Activated T-helper 1 cell treated with anti-CD3 and anti-CD28 coated beads, Interleukin-12 subunit alpha, Interleukin-12 subunit beta, Interleukin-2, Interleukin-4 antibody, amounts not matched to agents 30 ng/mL and 10 ng/mL and 1 ng/mL, durations not matched to agents 14 hours and 24 hours and 36 hours (primary cell): ENCODE results near the gene PATJ. TPM values are rescaled to one million over a fixed set of nuclear protein-coding genes. Genes with fewer than 3 reads are reported as not detected.
"Not testable (repeated sequence)": the region's sequence is repeated elsewhere in the genome, so short reads cannot be mapped to it uniquely, and the experiment has no call there.

ENCODE experiments used
- DNase-seq: peaks from one replicate; pipeline ENCODE4 v3.0.0; 2021; ENCODE audit warnings: low spot score
- H3K27ac Mint-ChIP-seq: one replicate; pipeline ENCODE4 v1.8.0; 2021; ENCODE audit warnings: mild to moderate bottlenecking, mixed read lengths
- H3K27me3 Mint-ChIP-seq: one replicate; pipeline ENCODE4 v1.8.0; 2022; ENCODE audit warnings: mild to moderate bottlenecking, moderate library complexity, mixed read lengths; ENCODE audit not compliant: insufficient read depth
- H3K36me3 Mint-ChIP-seq: one replicate; pipeline ENCODE4 v1.8.0; 2021; ENCODE audit warnings: low read depth, mixed read lengths
- H3K4me1 Mint-ChIP-seq: one replicate; pipeline ENCODE4 v1.8.0; 2021; ENCODE audit warnings: low read depth, mixed read lengths
- H3K4me3 Mint-ChIP-seq: one replicate; pipeline ENCODE4 v1.8.0; 2021; ENCODE audit warnings: mild to moderate bottlenecking, moderate library complexity, mixed read lengths
- H3K9me3 Mint-ChIP-seq: one replicate; pipeline ENCODE4 v1.8.0; 2021; ENCODE audit warnings: mixed read lengths
- intact Hi-C: fragments of 100-400 bp; cut with micrococcal nuclease; formaldehyde crosslinking; loops from one replicate; pipeline ENCODE4 v1.15.1; 2024
- total RNA-seq: library from RNA; stranded (reverse); gene quantifications from 2 replicates; pipeline ENCODE4 v1.2.3, GENCODE V29; 2022

PATJ gene
- 5.1 and 7.3 TPM in 2 replicates for total RNA-seq

- DNase-seq, result peak; percentile 59
- no peaks in the 10 kb centered on the region for H3K9me3 Mint-ChIP-seq
- intact Hi-C loops, result loop anchor here (1.0 to 2.0 kb wide), 3 partner anchors 17 to 665 kb away; partner anchors contain the start of gene TM2D1
- H3K36me3 Mint-ChIP-seq, result peaks cover 6% of the 10 kb centered on the region
- H3K27me3 Mint-ChIP-seq, result no peaks in the 10 kb centered on the region
- H3K27ac Mint-ChIP-seq, result peak within 1 kb of the TSS; percentile 88
- H3K4me1 Mint-ChIP-seq, result peaks cover 22% of the 10 kb centered on the region
- H3K4me3 Mint-ChIP-seq, result peak within 1 kb of the TSS; percentile 92
These were observed at the start of gene PATJ for GRCh38 chr1:61741711-61742619. Gene PATJ, plus strand, starts transcription at chr1:61742480. Its CDS starts 20,413 bp downstream, at chr1:61762893.

GRCh38 chr1:61699911-61700851 lies 42.1 kb upstream of the PATJ start:
- intact Hi-C loops, result no loop called here
- Mint-ChIP-seq H3K27me3 (no peaks in the 10 kb centered on the region), H3K9me3 (no peaks in the 10 kb centered on the region), H3K4me3 (no peak overlapping the region), H3K4me1 (no peaks in the 10 kb centered on the region), H3K27ac (peak overlapping the region; percentile 3), H3K36me3 (peaks cover 39% of the 10 kb centered on the region)
- DNase-seq, result no peak

- intact Hi-C loops, result no loop called here
- Mint-ChIP-seq H3K36me3 (peaks cover 14% of the 10 kb centered on the region), H3K27ac (no peak overlapping the region), H3K27me3 (no peaks in the 10 kb centered on the region), H3K4me1 (no peaks in the 10 kb centered on the region), H3K4me3 (no peak overlapping the region), H3K9me3 (no peaks in the 10 kb centered on the region)
- DNase-seq, result no peak
These were observed 33.0 kb upstream of the PATJ start for GRCh38 chr1:61708953-61709907.

GRCh38 chr1:61709908-61710289 lies 32.4 kb upstream of the PATJ start:
- H3K36me3 Mint-ChIP-seq, result peaks cover 17% of the 10 kb centered on the region
- no peaks in the 10 kb centered on the region for H3K27me3 Mint-ChIP-seq

GRCh38 chr1:61711257-61711656 lies 31.0 kb upstream of the PATJ start:
- intact Hi-C loops, H3K27ac Mint-ChIP-seq, H3K27me3 Mint-ChIP-seq, H3K4me3 Mint-ChIP-seq, H3K9me3 Mint-ChIP-seq, H3K4me1 Mint-ChIP-seq, DNase-seq: not testable (repeated sequence)
- peaks cover 15% of the 10 kb centered on the region for H3K36me3 Mint-ChIP-seq

More at GRCh38 chr1:61709908-61710289, 32.4 kb upstream of the PATJ start:
- no peak overlapping the region for H3K4me3 Mint-ChIP-seq
- no peak overlapping the region for H3K27ac Mint-ChIP-seq
- DNase-seq, result no peak
- intact Hi-C loops, result no loop called here
- no peaks in the 10 kb centered on the region for H3K9me3 Mint-ChIP-seq
- H3K4me1 Mint-ChIP-seq, result peaks cover 3% of the 10 kb centered on the region

GRCh38 chr1:61711969-61712368 lies 30.3 kb upstream of the PATJ start:
- peaks cover 5% of the 10 kb centered on the region for H3K4me1 Mint-ChIP-seq
- H3K36me3 Mint-ChIP-seq, result peaks cover 12% of the 10 kb centered on the region
- H3K27ac Mint-ChIP-seq, result no peak overlapping the region
- no peak for DNase-seq
- H3K9me3 Mint-ChIP-seq, result no peaks in the 10 kb centered on the region
- H3K27me3 Mint-ChIP-seq, result no peaks in the 10 kb centered on the region
- H3K4me3 Mint-ChIP-seq, result no peak overlapping the region
- intact Hi-C loops, result no loop called here

- intact Hi-C loops, H3K27me3 Mint-ChIP-seq, DNase-seq, H3K27ac Mint-ChIP-seq, H3K9me3 Mint-ChIP-seq, H3K4me3 Mint-ChIP-seq: not testable (repeated sequence)
- H3K36me3 Mint-ChIP-seq, result peaks cover 13% of the 10 kb centered on the region
- H3K4me1 Mint-ChIP-seq, result peaks cover 26% of the 10 kb centered on the region
These were observed 23.1 kb upstream of the PATJ start for GRCh38 chr1:61718996-61719663.

- peaks cover 2% of the 10 kb centered on the region for H3K27me3 Mint-ChIP-seq
- peaks cover 9% of the 10 kb centered on the region for H3K36me3 Mint-ChIP-seq
- H3K27ac Mint-ChIP-seq, result peak overlapping the region; percentile 99
- H3K4me1 Mint-ChIP-seq, result peaks cover 18% of the 10 kb centered on the region
- DNase-seq, result no peak
- H3K4me3 Mint-ChIP-seq, result peak overlapping the region; percentile 99
- H3K9me3 Mint-ChIP-seq, result no peaks in the 10 kb centered on the region
- intact Hi-C loops, result loop anchor here (1.0 to 10.0 kb wide), 5 partner anchors 128 to 1910 kb away; partner anchors contain the start of genes EFCAB7, HOOK1 and ITGB3BP
These were observed 17.8 kb upstream of the PATJ start for GRCh38 chr1:61724506-61724812.

GRCh38 chr1:61724813-61725694 lies 17.2 kb upstream of the PATJ start, which contains the start of gene TM2D1:
Gene TM2D1, minus strand, starts transcription at chr1:61725141. Its CDS starts 21 bp downstream, at chr1:61725120.
- DNase-seq, result peak; percentile 86
- Mint-ChIP-seq H3K27ac (peak within 1 kb of the TSS; percentile 99), H3K36me3 (peaks cover 9% of the 10 kb centered on the region), H3K4me1 (peaks cover 18% of the 10 kb centered on the region), H3K27me3 (peaks cover 2% of the 10 kb centered on the region), H3K4me3 (peak within 1 kb of the TSS; percentile 99), H3K9me3 (no peaks in the 10 kb centered on the region)
- intact Hi-C loops, result loop anchor here (1.0 to 10.0 kb wide), 9 partner anchors 17 to 1910 kb away; partner anchors contain the start of genes ATG4C, EFCAB7, HOOK1 and ITGB3BP

- no peaks in the 10 kb centered on the region for H3K9me3 Mint-ChIP-seq
- H3K36me3 Mint-ChIP-seq, result peaks cover 8% of the 10 kb centered on the region
- H3K4me3 Mint-ChIP-seq, result peak overlapping the region; percentile 11
- no peak for DNase-seq
- peaks cover 2% of the 10 kb centered on the region for H3K27me3 Mint-ChIP-seq
- H3K4me1 Mint-ChIP-seq, result peaks cover 15% of the 10 kb centered on the region
- H3K27ac Mint-ChIP-seq, result no peak overlapping the region
- intact Hi-C loops, result loop anchor here (5.0 to 10.0 kb wide), 5 partner anchors 393 to 1913 kb away; partner anchors contain the start of genes ATG4C, EFCAB7, HOOK1 and ITGB3BP
These were observed 14.7 kb upstream of the PATJ start for GRCh38 chr1:61727544-61727943.

- H3K4me1 Mint-ChIP-seq, DNase-seq, H3K9me3 Mint-ChIP-seq, intact Hi-C loops, H3K27me3 Mint-ChIP-seq, H3K4me3 Mint-ChIP-seq, H3K27ac Mint-ChIP-seq, H3K36me3 Mint-ChIP-seq: not testable (repeated sequence)
These were observed 11.6 kb upstream of the PATJ start for GRCh38 chr1:61730679-61731078.
